Measurements from ENCODE around the gene USP33. TPM values are rescaled to one million over a fixed set of nuclear protein-coding genes. Genes with fewer than 3 reads are reported as not detected.

USP33 gene
- total and polyA plus RNA-seq, 3 experiments from 2014 or later, result 38.9 to 43.1 (median 41.8) TPM

- Histone ChIP-seq H3K27ac (ENCODE audit: low read depth, low read length) (no peak overlapping the region), H3K36me3 (ENCODE audit: insufficient read depth, low read length) (peaks cover 18% of the 10 kb centered on the region), H3K4me1 (ENCODE audit: insufficient read depth, low read length) (peaks cover 32% of the 10 kb centered on the region), H3K9me3 (ENCODE audit: low read length) (no peaks in the 10 kb centered on the region), H3K4me3 (ENCODE audit: low read length) (no peak overlapping the region), H3K27me3 (ENCODE audit: insufficient read depth, low read length, poor library complexity, severe bottlenecking) (no peaks in the 10 kb centered on the region)
- peak overlapping the region in 1 of 7 donors; percentile 21 for H3K4me3 Mint-ChIP-seq
- H3K4me1 Mint-ChIP-seq, result peaks cover 43 to 57% (median 54%) of the 10 kb centered on the region in 3 donors
- H3K36me3 Mint-ChIP-seq, result peaks cover 23 to 51% (median 28%) of the 10 kb centered on the region in 3 donors
- POLR2A ChIA-PET, result no interaction called here
- no peak for DNase-seq
- CTCF ChIA-PET, result interaction anchor here (0.8 kb wide), 1 partner anchor 36 kb away, joined by 4 read pairs; no protein-coding TSS in a partner anchor
- no peaks in the 10 kb centered on the region for H3K27me3 Mint-ChIP-seq
- peaks cover 0 to 8% (median 0%) of the 10 kb centered on the region in 5 donors for H3K9me3 Mint-ChIP-seq
- H3K27ac Mint-ChIP-seq, result no peak overlapping the region
These were observed 23.5 kb upstream of the USP33 start for GRCh38 chr1:77783141-77783540.

GRCh38 chr1:77781683-77782082, 22.0 kb upstream of the USP33 start:
- H3K27me3 Mint-ChIP-seq, result no peaks in the 10 kb centered on the region
- no peaks in the 10 kb centered on the region for H3K9me3 ChIP-seq (ENCODE audit: low read length)
- peaks cover 32% of the 10 kb centered on the region for H3K4me1 ChIP-seq (ENCODE audit: insufficient read depth, low read length)
- ChIA-PET CTCF (no interaction called here), POLR2A (no interaction called here)
- H3K36me3 ChIP-seq (ENCODE audit: insufficient read depth, low read length), result peaks cover 13% of the 10 kb centered on the region
- peaks cover 15 to 41% (median 19%) of the 10 kb centered on the region in 3 donors for H3K36me3 Mint-ChIP-seq
- DNase-seq, result no peak
- no peaks in the 10 kb centered on the region for H3K27me3 ChIP-seq (ENCODE audit: insufficient read depth, low read length, poor library complexity, severe bottlenecking)
- peaks cover 41 to 57% (median 52%) of the 10 kb centered on the region in 3 donors for H3K4me1 Mint-ChIP-seq
- peaks cover 0 to 6% (median 0%) of the 10 kb centered on the region in 5 donors for H3K9me3 Mint-ChIP-seq
- peak overlapping the region in 5 of 8 donors; percentile 24 to 66 (median 32) for H3K27ac Mint-ChIP-seq
- H3K27ac ChIP-seq (ENCODE audit: low read depth, low read length), result no peak overlapping the region
- no peak overlapping the region for H3K4me3 ChIP-seq (ENCODE audit: low read length)
- peak overlapping the region in 5 of 7 donors; percentile 1 to 94 (median 71) for H3K4me3 Mint-ChIP-seq

GRCh38 chr1:77779529-77780281, 20.1 kb upstream of the USP33 start, which contains the start of gene MIGA1:
MIGA1 (plus strand) TSS chr1:77779649; CDS start chr1:77783253, 3,604 bp downstream.
- H3K9me3 ChIP-seq (ENCODE audit: low read length), result no peaks in the 10 kb centered on the region
- Mint-ChIP-seq H3K9me3 (no peaks in the 10 kb centered on the region), H3K4me3 (peak within 1 kb of the TSS; percentile 90 to 96 (median 94)), H3K27me3 (no peaks in the 10 kb centered on the region), H3K27ac (peak within 1 kb of the TSS; percentile 81 to 96 (median 90)), H3K36me3 (peaks cover 4 to 22% (median 7%) of the 10 kb centered on the region in 3 donors), H3K4me1 (peaks cover 38 to 53% (median 49%) of the 10 kb centered on the region in 3 donors)
- H3K4me3 ChIP-seq (ENCODE audit: low read length), result peak within 1 kb of the TSS; percentile 81
- POLR2A ChIA-PET, result interaction anchor here (0.5 to 1.8 kb wide), 6 partner anchors 20 to 200 kb away, joined by 3 to 19 read pairs (median 8); partner anchors contain the start of genes FUBP1, USP33 and ZZZ3
- no peaks in the 10 kb centered on the region for H3K27me3 ChIP-seq (ENCODE audit: insufficient read depth, low read length, poor library complexity, severe bottlenecking)
- H3K36me3 ChIP-seq (ENCODE audit: insufficient read depth, low read length), result peaks cover 8% of the 10 kb centered on the region
- CTCF ChIA-PET, result interaction anchor here (1.0 to 1.2 kb wide), 3 partner anchors 20 to 48 kb away, joined by 4 read pairs; partner anchors contain the start of gene USP33
- peak within 1 kb of the TSS; percentile 73 for H3K27ac ChIP-seq (ENCODE audit: low read depth, low read length)
- peaks cover 32% of the 10 kb centered on the region for H3K4me1 ChIP-seq (ENCODE audit: insufficient read depth, low read length)
- peak; percentile 77 to 92 (median 85) for DNase-seq

DNA sequence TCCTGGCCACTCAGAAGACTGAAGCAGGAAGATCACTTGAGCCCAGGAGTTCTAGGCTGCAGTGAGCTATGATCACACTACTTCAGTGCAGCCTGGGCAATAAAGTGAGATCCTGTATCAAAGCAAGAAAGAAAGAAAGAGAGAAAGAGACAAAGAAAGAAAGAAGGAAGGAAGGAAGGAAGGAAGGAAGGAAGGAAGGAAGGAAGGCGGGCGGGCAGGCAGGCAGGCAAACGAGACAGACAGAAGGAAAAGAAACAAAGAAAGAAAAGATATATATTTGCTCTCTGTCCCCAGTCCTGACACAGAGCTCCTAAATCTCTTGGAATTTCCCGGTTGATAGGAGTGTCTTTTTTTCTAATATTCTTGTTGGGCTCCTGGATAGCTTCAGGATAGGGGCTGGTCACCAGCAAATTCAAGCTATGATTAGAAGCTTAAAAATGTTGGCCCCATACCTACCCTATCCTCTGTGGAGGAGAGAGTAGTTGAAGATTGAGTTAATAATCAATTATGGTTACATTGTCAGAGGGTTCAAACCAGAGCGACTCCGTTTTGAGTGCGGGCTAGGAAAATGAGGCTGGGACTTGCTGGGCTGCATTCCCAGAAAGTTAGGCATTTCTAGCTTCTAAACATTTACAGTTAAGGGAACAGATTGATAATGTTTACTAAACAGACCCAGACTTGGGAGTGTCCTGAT, 16.5 kb upstream of the USP33 start:
- Histone ChIP-seq H3K36me3 (ENCODE audit: insufficient read depth, low read length) (no peaks in the 10 kb centered on the region), H3K4me3 (ENCODE audit: low read length) (no peak overlapping the region), H3K4me1 (ENCODE audit: insufficient read depth, low read length) (peaks cover 15% of the 10 kb centered on the region), H3K9me3 (ENCODE audit: low read length) (no peaks in the 10 kb centered on the region), H3K27me3 (ENCODE audit: insufficient read depth, low read length, poor library complexity, severe bottlenecking) (no peaks in the 10 kb centered on the region), H3K27ac (ENCODE audit: low read depth, low read length) (no peak overlapping the region)
- no peak for DNase-seq
- ChIA-PET POLR2A (no interaction called here), CTCF (no interaction called here)
- Mint-ChIP-seq H3K4me3 (peak overlapping the region in 1 of 7 donors; percentile 54), H3K4me1 (peaks cover 19 to 23% (median 21%) of the 10 kb centered on the region in 3 donors), H3K27ac (no peak overlapping the region), H3K9me3 (no peaks in the 10 kb centered on the region), H3K27me3 (no peaks in the 10 kb centered on the region), H3K36me3 (peaks cover 0 to 8% (median 0%) of the 10 kb centered on the region in 3 donors)

DNA sequence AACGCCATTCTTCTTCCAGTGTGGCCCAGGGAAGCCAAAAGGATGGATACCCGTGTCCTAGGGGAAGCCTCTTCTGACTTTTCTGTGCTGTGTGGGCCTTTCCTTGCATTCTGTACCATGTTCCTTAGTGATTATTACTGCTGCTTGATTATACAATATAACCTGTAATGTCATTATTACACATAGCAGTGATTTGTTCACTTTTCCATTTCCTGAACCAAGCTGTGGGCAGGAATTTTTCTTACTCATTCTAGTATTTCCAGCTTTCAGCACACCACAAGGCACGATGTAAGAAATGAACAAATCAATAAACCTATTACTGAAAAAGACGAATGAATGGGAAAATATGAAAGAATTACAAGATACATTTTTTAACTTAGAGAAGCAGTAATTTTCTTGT, 8.4 kb upstream of the USP33 start:
- Mint-ChIP-seq H3K27ac (no peak overlapping the region), H3K4me3 (no peak overlapping the region), H3K27me3 (no peaks in the 10 kb centered on the region), H3K9me3 (no peaks in the 10 kb centered on the region), H3K36me3 (no peaks in the 10 kb centered on the region), H3K4me1 (no peaks in the 10 kb centered on the region)
- no peaks in the 10 kb centered on the region for H3K4me1 ChIP-seq (ENCODE audit: insufficient read depth, low read length)
- POLR2A ChIA-PET, result interaction anchor here (0.7 kb wide), 1 partner anchor 549 kb away, joined by 3 read pairs; no protein-coding TSS in a partner anchor
- H3K9me3 ChIP-seq (ENCODE audit: low read length), result no peaks in the 10 kb centered on the region
- no peak overlapping the region for H3K4me3 ChIP-seq (ENCODE audit: low read length)
- no peaks in the 10 kb centered on the region for H3K36me3 ChIP-seq (ENCODE audit: insufficient read depth, low read length)
- H3K27me3 ChIP-seq (ENCODE audit: insufficient read depth, low read length, poor library complexity, severe bottlenecking), result no peaks in the 10 kb centered on the region
- no peak for DNase-seq
- CTCF ChIA-PET, result no interaction called here
- H3K27ac ChIP-seq (ENCODE audit: low read depth, low read length), result no peak overlapping the region

DNA sequence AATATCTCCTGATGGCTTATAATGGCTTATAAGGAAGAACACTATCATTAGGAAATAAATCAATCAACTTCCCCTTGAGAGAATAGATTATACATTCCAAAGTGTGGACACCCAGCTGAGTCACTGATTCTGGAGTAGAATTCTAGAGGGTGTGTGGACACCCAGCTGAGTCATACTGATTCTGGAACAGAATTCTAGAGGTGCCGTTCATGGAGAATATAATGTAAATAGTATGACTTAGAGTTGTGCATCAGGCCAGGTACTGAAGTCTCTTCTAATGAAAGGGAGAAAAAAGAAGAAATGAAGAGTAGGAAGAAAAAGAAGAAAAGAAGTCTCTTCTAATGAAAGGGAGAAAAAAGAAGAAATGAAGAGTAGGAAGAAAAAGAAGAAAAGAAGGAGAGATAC, 2.4 kb upstream of the USP33 start:
- Histone ChIP-seq H3K27ac (ENCODE audit: low read depth, low read length) (no peak overlapping the region), H3K4me3 (ENCODE audit: low read length) (no peak overlapping the region), H3K27me3 (ENCODE audit: insufficient read depth, low read length, poor library complexity, severe bottlenecking) (no peaks in the 10 kb centered on the region), H3K9me3 (ENCODE audit: low read length) (no peaks in the 10 kb centered on the region), H3K36me3 (ENCODE audit: insufficient read depth, low read length) (no peaks in the 10 kb centered on the region), H3K4me1 (ENCODE audit: insufficient read depth, low read length) (peaks cover 20% of the 10 kb centered on the region)
- peak overlapping the region in 2 of 8 donors; percentile 9 to 52 for H3K27ac Mint-ChIP-seq
- peaks cover 0 to 7% (median 0%) of the 10 kb centered on the region in 3 donors for H3K36me3 Mint-ChIP-seq
- H3K27me3 Mint-ChIP-seq, result no peaks in the 10 kb centered on the region
- DNase-seq, result no peak
- H3K4me1 Mint-ChIP-seq, result peaks cover 16 to 26% (median 24%) of the 10 kb centered on the region in 3 donors
- H3K9me3 Mint-ChIP-seq, result no peaks in the 10 kb centered on the region
- ChIA-PET CTCF (no interaction called here), POLR2A (no interaction called here)
- H3K4me3 Mint-ChIP-seq, result peak overlapping the region in 1 of 7 donors; percentile 57

DNA sequence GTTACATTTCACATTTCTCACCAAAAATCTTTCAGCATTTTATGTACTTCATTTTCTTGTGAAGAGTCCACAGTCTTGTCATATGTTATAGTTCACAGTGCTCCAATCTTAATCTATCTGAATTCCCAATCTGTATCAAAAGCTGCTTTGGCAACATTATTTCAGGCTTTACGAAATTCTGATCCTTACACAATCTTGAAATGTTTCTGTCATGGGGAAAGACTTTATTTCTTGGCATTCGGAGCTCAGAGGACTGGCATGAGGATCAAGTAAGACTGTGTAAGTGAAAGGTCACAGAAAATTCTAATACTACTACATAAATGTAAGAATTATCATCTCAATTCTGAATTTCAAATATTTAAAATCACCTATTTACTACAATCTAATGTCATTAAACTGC, 2.0 kb downstream of the USP33 start:
- Mint-ChIP-seq H3K27me3 (no peaks in the 10 kb centered on the region), H3K9me3 (no peaks in the 10 kb centered on the region), H3K27ac (peak overlapping the region in 7 of 8 donors; percentile 10 to 88 (median 76)), H3K36me3 (peaks cover 0 to 7% (median 0%) of the 10 kb centered on the region in 3 donors), H3K4me1 (peaks cover 45 to 64% (median 60%) of the 10 kb centered on the region in 3 donors), H3K4me3 (peak overlapping the region; percentile 66 to 98 (median 78))
- H3K4me1 ChIP-seq (ENCODE audit: insufficient read depth, low read length), result peaks cover 49% of the 10 kb centered on the region
- H3K4me3 ChIP-seq (ENCODE audit: low read length), result no peak overlapping the region
- ChIA-PET POLR2A (interaction anchor here (1.2 kb wide), 1 partner anchor 221 kb away, joined by 5 read pairs; the partner anchor contains the start of gene FUBP1), CTCF (no interaction called here)
- DNase-seq, result no peak
- H3K27me3 ChIP-seq (ENCODE audit: insufficient read depth, low read length, poor library complexity, severe bottlenecking), result no peaks in the 10 kb centered on the region
- H3K36me3 ChIP-seq (ENCODE audit: insufficient read depth, low read length), result no peaks in the 10 kb centered on the region
- no peaks in the 10 kb centered on the region for H3K9me3 ChIP-seq (ENCODE audit: low read length)
- H3K27ac ChIP-seq (ENCODE audit: low read depth, low read length), result no peak overlapping the region

Measured in CD8-positive, alpha-beta memory T cell (primary cell).